Measurements from ENCODE around the gene ZNF726. TPM values are rescaled to one million over a fixed set of nuclear protein-coding genes. Genes with fewer than 3 reads are reported as not detected.
"Not testable (repeated sequence)": the region's sequence is repeated elsewhere in the genome, so short reads cannot be mapped to it uniquely, and the experiment has no call there.

The ZNF726 gene
- total RNA-seq, 2 experiments from 2014 or later = 8.7 to 9.7 TPM

DNA sequence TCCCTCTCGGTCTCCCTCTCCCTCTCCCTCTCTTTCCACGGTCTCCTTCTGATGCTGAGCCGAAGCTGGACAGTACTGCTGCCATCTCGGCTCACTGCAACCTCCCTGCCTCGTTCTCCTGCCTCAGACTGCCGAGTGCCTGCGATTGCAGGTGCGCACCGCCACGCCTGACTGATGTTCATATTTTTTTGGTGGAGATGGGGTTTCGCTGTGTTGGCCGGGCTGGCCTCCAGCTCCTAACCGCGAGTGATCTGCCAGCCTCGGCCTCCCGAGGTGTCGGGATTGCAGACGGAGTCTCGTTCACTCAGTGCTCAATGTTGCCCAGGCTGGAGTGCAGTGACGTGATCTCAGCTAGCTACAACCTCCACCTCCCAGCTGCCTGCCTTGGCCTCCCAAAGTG is 48.7 kb downstream of the ZNF726 start:
- H3K27me3 Mint-ChIP-seq; DNase-seq; H3K4me3 Mint-ChIP-seq; CTCF ChIA-PET; H3K36me3 Mint-ChIP-seq (ENCODE audit: low read depth); POLR2A ChIA-PET; H3K4me1 Mint-ChIP-seq; H3K27ac Mint-ChIP-seq: not testable (repeated sequence)
- peaks cover 25% of the 10 kb centered on the region for H3K9me3 Mint-ChIP-seq

DNA sequence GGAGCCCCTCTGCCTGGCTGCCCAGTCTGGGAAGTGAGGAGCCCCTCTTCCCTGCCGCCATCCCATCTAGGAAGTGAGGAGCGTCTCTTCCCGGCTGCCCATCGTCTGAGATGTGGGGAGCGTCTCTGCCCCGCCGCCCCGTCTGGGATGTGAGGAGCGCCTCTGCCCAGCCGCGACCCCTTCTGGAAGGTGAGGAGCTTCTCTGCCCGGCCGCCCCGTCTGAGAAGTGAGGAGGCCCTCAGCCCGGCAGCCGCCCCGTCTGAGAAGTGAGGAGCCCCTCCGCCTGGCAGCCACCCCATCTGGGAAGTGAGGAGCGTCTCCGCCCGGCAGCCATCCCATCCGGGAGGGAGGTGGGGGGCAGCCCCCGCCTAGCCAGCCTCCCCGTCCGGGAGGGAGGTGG is 49.2 kb downstream of the ZNF726 start:
- H3K4me3 Mint-ChIP-seq; CTCF ChIA-PET; H3K27ac Mint-ChIP-seq; H3K27me3 Mint-ChIP-seq; POLR2A ChIA-PET; H3K36me3 Mint-ChIP-seq (ENCODE audit: low read depth); H3K4me1 Mint-ChIP-seq; DNase-seq: not testable (repeated sequence)
- H3K9me3 Mint-ChIP-seq = peaks cover 23% of the 10 kb centered on the region

DNA sequence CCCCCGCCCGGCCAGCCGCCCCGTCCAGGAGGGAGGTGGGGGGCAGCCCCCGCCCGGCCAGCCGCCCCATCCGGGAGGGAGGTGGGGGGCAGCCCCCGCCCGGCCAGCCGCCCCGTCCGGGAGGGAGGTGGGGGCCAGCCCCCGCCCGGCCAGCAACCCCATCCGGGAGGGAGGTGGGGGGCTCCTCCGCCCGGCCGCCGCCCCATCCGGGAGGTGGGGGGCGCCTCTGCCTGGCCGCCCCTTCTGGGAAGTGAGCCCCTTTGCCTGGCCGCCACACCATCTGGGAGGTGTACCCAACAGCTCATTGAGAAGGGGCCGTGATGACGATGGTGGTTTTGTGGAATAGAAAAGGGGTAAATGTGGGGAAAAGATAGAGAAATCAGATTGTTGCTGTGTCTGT is 49.6 kb downstream of the ZNF726 start:
- H3K27me3 Mint-ChIP-seq; H3K36me3 Mint-ChIP-seq (ENCODE audit: low read depth); H3K4me1 Mint-ChIP-seq; POLR2A ChIA-PET; H3K4me3 Mint-ChIP-seq; H3K27ac Mint-ChIP-seq; DNase-seq; CTCF ChIA-PET: not testable (repeated sequence)
- peaks cover 23% of the 10 kb centered on the region for H3K9me3 Mint-ChIP-seq

DNA sequence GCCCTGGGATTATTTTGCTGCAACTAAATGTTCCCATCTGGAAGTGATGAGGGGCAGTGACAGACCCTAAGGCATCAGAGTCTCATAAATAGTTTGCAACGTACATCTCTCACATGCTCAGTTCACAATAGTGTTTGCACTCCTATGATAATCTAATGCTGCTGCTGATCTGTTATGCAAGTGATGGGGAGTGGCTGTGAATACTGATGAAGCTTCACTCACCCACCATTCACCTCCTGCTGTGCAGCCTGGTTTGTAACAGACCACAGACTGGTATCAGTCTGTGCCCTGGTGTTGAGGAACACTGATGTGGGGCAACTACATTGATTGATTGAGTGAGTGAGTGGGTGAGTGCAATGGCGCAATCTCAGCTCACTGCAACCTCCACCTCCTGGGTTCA is 54.9 kb downstream of the ZNF726 start:
- Mint-ChIP-seq H3K4me3 (no peak overlapping the region), H3K4me1 (no peaks in the 10 kb centered on the region), H3K36me3 (ENCODE audit: low read depth) (peaks cover 5% of the 10 kb centered on the region), H3K27me3 (peaks cover 8% of the 10 kb centered on the region), H3K9me3 (peaks cover 18% of the 10 kb centered on the region), H3K27ac (no peak overlapping the region)
- no peak for DNase-seq
- ChIA-PET CTCF (no interaction called here), POLR2A (no interaction called here)

DNA sequence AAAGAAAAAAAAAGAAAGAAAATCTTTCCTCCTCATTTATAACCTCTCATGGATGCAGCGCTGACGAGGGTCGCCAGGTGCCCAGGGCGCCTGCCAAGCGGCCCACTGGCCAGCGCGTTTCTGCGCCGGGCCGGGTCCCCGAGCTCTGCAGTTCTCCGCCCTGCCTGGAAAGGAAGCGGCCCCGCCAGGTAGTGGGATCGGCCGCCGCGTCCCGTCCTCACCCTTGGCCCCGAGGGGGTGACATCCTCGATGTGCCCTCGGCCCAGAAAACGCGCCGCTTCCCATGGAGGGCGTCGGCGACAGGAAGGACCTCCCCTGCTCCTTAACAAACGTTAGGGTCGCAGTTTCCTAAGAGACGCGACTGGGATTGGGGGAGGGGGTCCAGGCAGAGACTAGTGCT is 56.9 kb downstream of the ZNF726 start:
- ChIA-PET POLR2A (no interaction called here), CTCF (no interaction called here)
- H3K4me3 Mint-ChIP-seq = no peak overlapping the region
- H3K4me1 Mint-ChIP-seq = no peaks in the 10 kb centered on the region
- H3K36me3 Mint-ChIP-seq (ENCODE audit: low read depth) = peaks cover 5% of the 10 kb centered on the region
- DNase-seq = no peak
- peaks cover 8% of the 10 kb centered on the region for H3K27me3 Mint-ChIP-seq
- no peak overlapping the region for H3K27ac Mint-ChIP-seq
- H3K9me3 Mint-ChIP-seq = peaks cover 20% of the 10 kb centered on the region

DNA sequence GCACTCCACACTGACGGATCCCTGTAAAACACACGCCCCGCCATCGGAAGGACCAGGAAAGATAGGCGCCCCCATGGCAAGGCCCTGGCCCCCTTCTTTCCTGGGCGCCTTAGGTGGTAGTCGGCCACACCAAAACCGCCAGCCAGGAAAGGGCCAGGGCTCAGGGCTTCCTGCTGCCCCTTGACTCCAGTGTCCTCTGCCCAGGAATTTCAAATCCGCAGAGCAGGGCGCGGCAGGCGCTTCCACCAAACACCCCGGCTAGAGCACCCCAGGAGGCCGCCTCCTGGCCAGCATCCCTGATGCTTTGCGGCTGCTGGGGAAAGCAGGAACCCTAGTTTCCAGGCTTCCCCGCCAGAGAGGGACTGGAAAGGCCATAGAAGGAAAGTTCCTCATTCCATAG is 57.5 kb downstream of the ZNF726 start:
- Mint-ChIP-seq H3K27me3 (peaks cover 8% of the 10 kb centered on the region), H3K27ac (no peak overlapping the region), H3K9me3 (peaks cover 20% of the 10 kb centered on the region), H3K4me3 (no peak overlapping the region), H3K4me1 (no peaks in the 10 kb centered on the region), H3K36me3 (ENCODE audit: low read depth) (peaks cover 5% of the 10 kb centered on the region)
- ChIA-PET POLR2A (no interaction called here), CTCF (no interaction called here)
- no peak for DNase-seq

DNA sequence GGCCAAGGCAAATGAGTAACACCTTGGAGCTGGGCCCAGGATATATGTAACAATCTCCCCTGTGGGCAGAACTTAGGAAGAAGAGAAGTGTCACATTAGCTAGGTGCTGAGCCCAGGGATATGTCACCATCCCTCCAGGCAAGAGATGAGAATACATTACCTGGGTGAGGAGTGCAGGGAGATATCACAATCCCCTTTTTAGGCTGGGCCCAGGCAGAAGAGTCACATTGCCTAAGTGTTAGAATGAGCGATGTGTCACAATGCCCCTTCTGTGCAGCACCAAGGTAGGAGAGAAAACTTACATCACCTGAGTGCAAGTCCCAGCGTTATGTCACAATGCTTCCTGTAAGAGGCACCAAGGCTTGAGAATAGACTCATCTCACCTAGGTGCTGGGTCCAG is 60.3 kb downstream of the ZNF726 start:
- Mint-ChIP-seq H3K27me3 (peaks cover 8% of the 10 kb centered on the region), H3K4me1 (no peaks in the 10 kb centered on the region), H3K27ac (no peak overlapping the region), H3K9me3 (peaks cover 29% of the 10 kb centered on the region), H3K4me3 (no peak overlapping the region), H3K36me3 (ENCODE audit: low read depth) (peaks cover 5% of the 10 kb centered on the region)
- no peak for DNase-seq
- ChIA-PET POLR2A (no interaction called here), CTCF (no interaction called here)

DNA sequence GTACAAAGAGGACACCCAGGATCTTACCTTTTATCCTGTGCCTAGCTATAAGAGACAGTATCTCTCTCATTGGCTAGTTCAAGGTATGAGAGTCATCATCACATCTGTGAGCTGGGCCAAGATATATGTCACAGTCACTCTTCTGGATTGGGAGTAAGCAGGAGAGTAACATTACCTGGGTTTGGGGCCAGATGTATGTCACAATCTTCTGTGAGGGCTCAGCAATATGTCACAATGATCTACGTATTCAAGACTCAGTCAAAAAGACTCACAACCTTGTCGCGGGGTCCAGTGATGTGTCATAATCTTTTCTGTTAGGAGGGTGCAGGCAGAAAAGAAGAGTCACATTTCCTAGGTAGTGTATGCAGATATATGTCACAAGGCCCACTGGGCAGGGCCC is 61.9 kb downstream of the ZNF726 start:
- H3K4me1 Mint-ChIP-seq, POLR2A ChIA-PET, H3K27ac Mint-ChIP-seq: not testable (repeated sequence)

DNA sequence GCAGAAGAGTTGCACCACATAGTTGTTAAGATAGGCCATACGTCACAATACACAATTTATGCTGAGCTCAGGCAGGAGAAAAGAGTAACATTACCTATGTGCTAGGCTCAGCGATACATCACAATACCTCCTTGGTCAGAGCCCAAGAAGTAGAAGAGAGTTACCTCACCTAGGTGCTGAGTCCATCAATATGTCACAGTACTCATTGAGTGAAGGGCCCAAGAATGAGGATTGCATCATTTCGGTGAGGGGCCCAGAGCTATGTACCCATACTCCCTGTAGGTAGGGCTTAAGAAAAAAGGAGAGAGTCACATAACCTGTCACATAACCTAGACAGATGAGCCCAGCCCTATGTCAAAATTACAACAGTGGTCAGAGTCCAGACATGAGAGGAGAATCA is 62.6 kb downstream of the ZNF726 start:
- CTCF ChIA-PET; H3K4me3 Mint-ChIP-seq; POLR2A ChIA-PET; H3K4me1 Mint-ChIP-seq; H3K36me3 Mint-ChIP-seq (ENCODE audit: low read depth); DNase-seq; H3K27ac Mint-ChIP-seq; H3K27me3 Mint-ChIP-seq: not testable (repeated sequence)
- H3K9me3 Mint-ChIP-seq = peaks cover 25% of the 10 kb centered on the region

More for the DNA sequence above, 61.9 kb downstream of the ZNF726 start:
- H3K36me3 Mint-ChIP-seq (ENCODE audit: low read depth); H3K4me3 Mint-ChIP-seq; DNase-seq; H3K27me3 Mint-ChIP-seq: not testable (repeated sequence)
- CTCF ChIA-PET = interaction anchor here (0.6 kb wide), 1 partner anchor 124 kb away, joined by 3 read pairs; no protein-coding TSS in a partner anchor
- H3K9me3 Mint-ChIP-seq = peaks cover 25% of the 10 kb centered on the region

DNA sequence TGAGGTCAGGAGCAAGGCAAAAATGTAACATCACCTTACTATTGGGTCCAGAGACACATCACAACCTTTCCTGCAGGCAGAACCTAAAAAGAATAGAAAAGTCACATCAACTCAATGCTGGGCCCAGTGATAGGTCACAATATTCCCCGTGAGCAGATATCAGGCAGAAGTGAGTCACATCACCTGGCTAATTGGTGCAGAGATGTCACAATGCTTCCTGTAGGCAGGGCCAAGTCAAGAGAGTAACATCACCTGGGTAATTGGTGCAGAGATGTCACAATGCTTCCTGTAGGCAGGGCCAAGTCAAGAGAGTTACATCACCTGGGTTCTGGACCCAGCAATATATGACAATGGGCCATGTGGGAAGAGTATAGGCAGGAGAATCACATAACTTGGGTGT is 63.4 kb downstream of the ZNF726 start:
- Mint-ChIP-seq H3K4me1 (no peaks in the 10 kb centered on the region), H3K4me3 (no peak overlapping the region), H3K27ac (no peak overlapping the region), H3K9me3 (peaks cover 22% of the 10 kb centered on the region), H3K27me3 (no peaks in the 10 kb centered on the region), H3K36me3 (ENCODE audit: low read depth) (no peaks in the 10 kb centered on the region)
- CTCF ChIA-PET = no interaction called here
- POLR2A ChIA-PET = no interaction called here
- no peak for DNase-seq

DNA sequence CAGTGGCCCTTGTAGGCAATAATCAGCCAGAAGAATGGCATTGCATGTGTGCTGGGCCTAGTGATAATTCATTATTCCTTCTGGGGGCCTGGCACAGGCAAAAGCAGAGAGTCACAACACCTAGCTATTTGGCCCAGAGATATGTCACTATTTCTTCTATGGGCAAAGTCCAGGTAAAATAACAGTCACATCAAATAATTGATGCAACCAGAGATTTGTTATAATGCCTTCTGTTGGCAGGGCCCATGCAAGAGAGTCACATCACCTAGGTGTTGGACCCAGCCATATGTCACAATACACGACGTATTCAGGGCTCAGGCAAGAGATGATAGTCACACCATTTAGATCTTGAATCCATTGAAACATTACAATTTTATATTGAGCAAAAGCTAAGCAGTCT is 66.1 kb downstream of the ZNF726 start:
- H3K9me3 Mint-ChIP-seq = peaks cover 10% of the 10 kb centered on the region
- no peak overlapping the region for H3K4me3 Mint-ChIP-seq
- no peaks in the 10 kb centered on the region for H3K4me1 Mint-ChIP-seq
- ChIA-PET POLR2A (no interaction called here), CTCF (no interaction called here)
- no peaks in the 10 kb centered on the region for H3K36me3 Mint-ChIP-seq (ENCODE audit: low read depth)
- H3K27me3 Mint-ChIP-seq = no peaks in the 10 kb centered on the region
- no peak overlapping the region for H3K27ac Mint-ChIP-seq
- no peak for DNase-seq

DNA sequence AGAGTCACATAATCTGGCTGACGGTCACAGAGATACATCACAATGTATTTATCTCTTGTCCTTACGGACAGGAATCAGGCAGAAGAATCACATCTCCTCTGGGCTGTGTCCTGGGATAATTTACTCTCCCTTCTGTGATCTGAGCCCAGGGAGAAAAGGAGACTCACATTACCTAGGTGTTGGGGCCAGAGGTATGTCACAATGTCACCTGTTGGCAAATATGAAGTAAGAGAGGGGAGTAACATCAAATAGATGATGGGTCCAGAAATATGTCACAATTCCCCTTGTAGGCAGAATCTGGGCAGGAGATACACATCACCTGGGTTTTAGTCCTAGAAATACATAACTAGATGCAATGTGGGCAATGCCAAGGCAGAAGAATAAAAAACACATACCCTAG is 67.2 kb downstream of the ZNF726 start:
- H3K36me3 Mint-ChIP-seq (ENCODE audit: low read depth) = no peaks in the 10 kb centered on the region

DNA sequence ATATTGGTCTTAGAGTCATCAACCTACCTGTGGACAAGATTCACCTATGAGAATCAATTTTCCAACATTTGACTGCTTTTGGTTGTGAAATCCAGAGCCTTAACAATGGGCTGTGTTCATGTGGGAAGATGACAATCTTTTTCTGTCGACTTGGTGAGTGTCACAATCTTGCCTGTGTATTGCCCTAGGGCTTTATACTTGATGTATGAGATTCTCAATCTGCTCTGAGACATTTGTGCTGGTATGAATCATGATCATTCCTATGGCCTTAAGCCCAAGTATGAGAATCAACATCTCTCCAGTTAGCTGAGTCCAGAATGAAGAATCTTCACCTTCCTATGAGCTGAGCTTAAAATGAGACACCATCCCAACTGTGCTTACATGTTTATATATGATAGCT is 68.7 kb downstream of the ZNF726 start:
- Mint-ChIP-seq H3K9me3 (peaks cover 13% of the 10 kb centered on the region), H3K27ac (no peak overlapping the region), H3K4me1 (no peaks in the 10 kb centered on the region), H3K36me3 (ENCODE audit: low read depth) (no peaks in the 10 kb centered on the region), H3K27me3 (no peaks in the 10 kb centered on the region), H3K4me3 (no peak overlapping the region)
- DNase-seq = no peak
- ChIA-PET POLR2A (no interaction called here), CTCF (no interaction called here)

More for the DNA sequence above, 67.2 kb downstream of the ZNF726 start:
- Mint-ChIP-seq H3K9me3 (peaks cover 15% of the 10 kb centered on the region), H3K27me3 (no peaks in the 10 kb centered on the region), H3K27ac (no peak overlapping the region), H3K4me1 (no peaks in the 10 kb centered on the region), H3K4me3 (no peak overlapping the region)
- CTCF ChIA-PET = no interaction called here
- POLR2A ChIA-PET = no interaction called here
- DNase-seq = no peak
